ENCODE measurements around the gene FANCF. TPM values are rescaled to one million over a fixed set of nuclear protein-coding genes. Genes with fewer than 3 reads are reported as not detected.
A peak's percentile ranks its signal among the peaks of the same experiment; 100 is the strongest.

FANCF gene
- 8.7 and 9.4 TPM in 2 replicates for total RNA-seq
- long read RNA-seq, transcript FANCF-201 (1 exons, 2,952 nt) = major isoform, 63 of 63 reads
- long read RNA-seq, partial matches to known transcripts = 0 of 63 reads
- long read RNA-seq, other reads (novel, unspliced or antisense) = 0 of 63 reads

- peaks cover 2% of the 10 kb centered on the region for H3K27me3 Mint-ChIP-seq (ENCODE audit: unreplicated experiment)
- no peaks in the 10 kb centered on the region for H3K9me3 Mint-ChIP-seq (ENCODE audit: unreplicated experiment)
- DNase-seq (ENCODE audit: extremely low spot score, unreplicated experiment) = peak; percentile 94
- peak within 1 kb of the TSS; percentile 97 for H3K27ac Mint-ChIP-seq (ENCODE audit: unreplicated experiment)
- peak within 1 kb of the TSS; percentile 99 for H3K4me3 Mint-ChIP-seq (ENCODE audit: unreplicated experiment)
- H3K36me3 Mint-ChIP-seq (ENCODE audit: unreplicated experiment) = no peaks in the 10 kb centered on the region
- TF ChIP-seq, protein P1, sequence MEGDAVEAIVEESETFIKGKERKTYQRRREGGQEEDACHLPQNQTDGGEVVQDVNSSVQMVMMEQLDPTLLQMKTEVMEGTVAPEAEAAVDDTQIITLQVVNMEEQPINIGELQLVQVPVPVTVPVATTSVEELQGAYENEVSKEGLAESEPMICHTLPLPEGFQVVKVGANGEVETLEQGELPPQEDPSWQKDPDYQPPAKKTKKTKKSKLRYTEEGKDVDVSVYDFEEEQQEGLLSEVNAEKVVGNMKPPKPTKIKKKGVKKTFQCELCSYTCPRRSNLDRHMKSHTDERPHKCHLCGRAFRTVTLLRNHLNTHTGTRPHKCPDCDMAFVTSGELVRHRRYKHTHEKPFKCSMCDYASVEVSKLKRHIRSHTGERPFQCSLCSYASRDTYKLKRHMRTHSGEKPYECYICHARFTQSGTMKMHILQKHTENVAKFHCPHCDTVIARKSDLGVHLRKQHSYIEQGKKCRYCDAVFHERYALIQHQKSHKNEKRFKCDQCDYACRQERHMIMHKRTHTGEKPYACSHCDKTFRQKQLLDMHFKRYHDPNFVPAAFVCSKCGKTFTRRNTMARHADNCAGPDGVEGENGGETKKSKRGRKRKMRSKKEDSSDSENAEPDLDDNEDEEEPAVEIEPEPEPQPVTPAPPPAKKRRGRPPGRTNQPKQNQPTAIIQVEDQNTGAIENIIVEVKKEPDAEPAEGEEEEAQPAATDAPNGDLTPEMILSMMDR (IDR thresholded peaks at IDR 0.05) = no peak
- peaks cover 19% of the 10 kb centered on the region for H3K4me1 Mint-ChIP-seq (ENCODE audit: unreplicated experiment)
These were observed at the start of gene FANCF for GRCh38 chr11:22625448-22626287. TSS of gene FANCF (minus strand) at chr11:22625823. CDS start at chr11:22625810, 13 bp downstream.

- Mint-ChIP-seq H3K27ac (ENCODE audit: unreplicated experiment) (no peak overlapping the region), H3K4me1 (ENCODE audit: unreplicated experiment) (peaks cover 5% of the 10 kb centered on the region), H3K4me3 (ENCODE audit: unreplicated experiment) (no peak overlapping the region), H3K9me3 (ENCODE audit: unreplicated experiment) (no peaks in the 10 kb centered on the region), H3K27me3 (ENCODE audit: unreplicated experiment) (peaks cover 53% of the 10 kb centered on the region), H3K36me3 (ENCODE audit: unreplicated experiment) (no peaks in the 10 kb centered on the region)
- TF ChIP-seq, protein P1 (IDR thresholded peaks at IDR 0.05) = no peak
- no peak for DNase-seq (ENCODE audit: extremely low spot score, unreplicated experiment)
These were observed 49.1 kb upstream of the FANCF start for GRCh38 chr11:22674470-22675439.

- DNase-seq (ENCODE audit: extremely low spot score, unreplicated experiment) = no peak
- H3K9me3 Mint-ChIP-seq (ENCODE audit: unreplicated experiment) = no peaks in the 10 kb centered on the region
- peaks cover 9% of the 10 kb centered on the region for H3K4me1 Mint-ChIP-seq (ENCODE audit: unreplicated experiment)
- no peak overlapping the region for H3K27ac Mint-ChIP-seq (ENCODE audit: unreplicated experiment)
- TF ChIP-seq, protein P1 (IDR thresholded peaks at IDR 0.05) = no peak
- H3K4me3 Mint-ChIP-seq (ENCODE audit: unreplicated experiment) = no peak overlapping the region
- H3K27me3 Mint-ChIP-seq (ENCODE audit: unreplicated experiment) = peaks cover 68% of the 10 kb centered on the region
- no peaks in the 10 kb centered on the region for H3K36me3 Mint-ChIP-seq (ENCODE audit: unreplicated experiment)
These were observed 46.1 kb upstream of the FANCF start for GRCh38 chr11:22671751-22672150.

GRCh38 chr11:22670830-22671229, 45.2 kb upstream of the FANCF start:
- Mint-ChIP-seq H3K27ac (ENCODE audit: unreplicated experiment) (no peak overlapping the region), H3K27me3 (ENCODE audit: unreplicated experiment) (peaks cover 76% of the 10 kb centered on the region), H3K4me3 (ENCODE audit: unreplicated experiment) (no peak overlapping the region), H3K36me3 (ENCODE audit: unreplicated experiment) (no peaks in the 10 kb centered on the region), H3K9me3 (ENCODE audit: unreplicated experiment) (no peaks in the 10 kb centered on the region), H3K4me1 (ENCODE audit: unreplicated experiment) (peaks cover 15% of the 10 kb centered on the region)
- TF ChIP-seq, protein P1 (IDR thresholded peaks at IDR 0.05) = peak; percentile 55
- no peak for DNase-seq (ENCODE audit: extremely low spot score, unreplicated experiment)
